Ishikawa (cell line): ENCODE data around the gene CACNA2D3.

ENCODE experiments used
- CEBPB ChIP-seq: IDR thresholded peaks from 2 replicates; pipeline ENCODE4 v1.6.1; 2012
- CREB1 ChIP-seq: IDR thresholded peaks from 2 replicates; pipeline ENCODE4 v1.6.1; 2012; ENCODE audit warnings: low read depth
- FOXM1 ChIP-seq: IDR thresholded peaks from 2 replicates; pipeline ENCODE4 v1.6.1; 2012; ENCODE audit warnings: low read depth, borderline replicate concordance
- RAD21 ChIP-seq: IDR thresholded peaks from 2 replicates; pipeline ENCODE4 v1.6.1; 2012; ENCODE audit warnings: low read depth
- TAF1 ChIP-seq: IDR thresholded peaks from 2 replicates; pipeline ENCODE4 v1.6.1; 2012; ENCODE audit warnings: low read depth, mild to moderate bottlenecking
- YY1 ChIP-seq: IDR thresholded peaks from 2 replicates; pipeline ENCODE4 v1.6.1; 2012; ENCODE audit warnings: low read depth
- ZBTB7A ChIP-seq: IDR thresholded peaks from 2 replicates; pipeline ENCODE4 v1.6.1; 2012; ENCODE audit warnings: low read depth

DNA sequence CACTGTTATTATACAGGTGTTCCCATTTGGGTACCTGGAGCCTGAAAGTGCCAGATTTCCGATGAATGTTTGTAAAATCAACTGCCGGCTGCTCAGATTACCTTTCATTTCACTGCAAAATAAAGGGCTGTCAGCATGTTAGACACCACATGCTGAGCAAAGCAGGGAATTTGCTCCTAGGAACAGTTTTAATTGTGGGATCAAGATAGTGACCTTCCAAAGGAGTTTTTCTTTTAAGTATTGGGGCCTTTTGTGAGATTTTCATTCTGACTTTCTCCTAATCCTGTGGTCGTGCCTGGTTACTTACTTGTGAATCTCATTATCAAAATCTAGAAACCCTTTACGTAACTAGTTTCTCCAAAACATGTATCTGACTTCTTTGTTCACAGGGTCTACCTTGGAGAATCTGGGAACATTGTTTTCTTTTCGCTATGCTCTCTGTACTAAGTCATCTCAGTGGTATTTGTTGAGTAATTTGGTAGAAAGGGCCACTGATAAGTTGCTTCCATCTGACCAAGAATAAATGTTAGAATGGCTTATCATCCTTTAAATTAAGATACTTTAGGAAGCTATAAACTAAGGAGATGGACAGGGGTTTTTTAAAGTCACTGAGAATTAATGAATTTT is 846.3 kb downstream of the CACNA2D3 start:
- TF ChIP-seq TAF1 (no peak), RAD21 (no peak), CREB1 (no peak), YY1 (no peak), FOXM1 (no peak), CEBPB (no peak), ZBTB7A (no peak)
